Parathyroid adenoma (tissue), 2 donors: ENCODE results near the gene PLCH1.

ENCODE experiments used
- H2AFZ ChIP-seq: fragments of 300-600 bp; sonication (generic); one replicate; pipeline ENCODE4 v1.7.0; 2017; ENCODE audit warnings: antibody characterized with exemption, mild to moderate bottlenecking
- H3K27ac ChIP-seq: fragments of 300-600 bp; sonication (generic); one replicate; pipeline ENCODE4 v1.7.0; 2017
- H3K27me3 ChIP-seq: fragments of 300-600 bp; sonication (generic); one replicate; pipeline ENCODE4 v1.7.0; 2017; ENCODE audit warnings: low read length; ENCODE audit not compliant: control insufficient read depth, insufficient read depth
- H3K36me3 ChIP-seq: fragments of 300-600 bp; sonication (generic); one replicate; pipeline ENCODE4 v1.7.0; 2017; ENCODE audit warnings: low read length; ENCODE audit not compliant: control insufficient read depth, insufficient read depth
- H3K4me1 ChIP-seq: fragments of 300-600 bp; sonication (generic); one replicate; pipeline ENCODE4 v1.7.0; 2017; ENCODE audit warnings: control low read depth
- H3K4me2 ChIP-seq: fragments of 300-600 bp; sonication (generic); one replicate; pipeline ENCODE4 v1.7.0; 2017; ENCODE audit warnings: low read length
- H3K4me3 ChIP-seq: fragments of 300-600 bp; sonication (generic); one replicate; pipeline ENCODE4 v1.7.0; 2017; ENCODE audit warnings: low read depth, low read length
- H3K79me2 ChIP-seq: fragments of 300-600 bp; sonication (generic); one replicate; pipeline ENCODE4 v1.7.0; 2017; ENCODE audit warnings: control low read depth
- H3K9ac ChIP-seq: fragments of 300-600 bp; sonication (generic); one replicate; pipeline ENCODE4 v1.7.0; 2017; ENCODE audit warnings: mild to moderate bottlenecking
- H3K9me3 ChIP-seq: fragments of 300-600 bp; sonication (generic); one replicate; pipeline ENCODE4 v1.7.0; 2017; ENCODE audit warnings: low read length; ENCODE audit not compliant: control insufficient read depth
- CTCF ChIP-seq: fragments of 300-600 bp; sonication (generic); IDR thresholded peaks from one replicate; pipeline ENCODE4 v1.7.0; 2017; ENCODE audit warnings: antibody characterized with exemption, mild to moderate bottlenecking
- donor health status: primary hyperparathyroidism.

PLCH1 gene

GRCh38 chr3:155519078-155519477, 225.8 kb downstream of the PLCH1 start:
- H3K9me3 ChIP-seq, result no peaks in the 10 kb centered on the region
- H3K36me3 ChIP-seq, result no peaks in the 10 kb centered on the region
- peaks cover 3% of the 10 kb centered on the region for H3K4me1 ChIP-seq
- no peak for TF ChIP-seq CTCF
- H3K27me3 ChIP-seq, result no peaks in the 10 kb centered on the region
- H3K27ac ChIP-seq, result no peak overlapping the region
- no peak overlapping the region for H3K9ac ChIP-seq
- no peak overlapping the region for H3K4me2 ChIP-seq
- H2AFZ ChIP-seq, result no peak overlapping the region
- H3K4me3 ChIP-seq, result no peak overlapping the region
- no peaks in the 10 kb centered on the region for H3K79me2 ChIP-seq

GRCh38 chr3:155517903-155518302, 227.0 kb downstream of the PLCH1 start:
- no peaks in the 10 kb centered on the region for H3K9me3 ChIP-seq
- no peak overlapping the region for H3K4me3 ChIP-seq
- H3K9ac ChIP-seq, result no peak overlapping the region
- TF ChIP-seq CTCF, result no peak
- H3K79me2 ChIP-seq, result no peaks in the 10 kb centered on the region
- no peaks in the 10 kb centered on the region for H3K36me3 ChIP-seq
- H3K27me3 ChIP-seq, result no peaks in the 10 kb centered on the region
- peaks cover 14% of the 10 kb centered on the region for H3K4me1 ChIP-seq
- H3K4me2 ChIP-seq, result no peak overlapping the region
- no peak overlapping the region for H3K27ac ChIP-seq
- no peak overlapping the region for H2AFZ ChIP-seq

- no peak for TF ChIP-seq CTCF
- Histone ChIP-seq H3K9ac (no peak overlapping the region), H3K79me2 (no peaks in the 10 kb centered on the region), H3K4me3 (no peak overlapping the region), H3K27ac (no peak overlapping the region), H3K4me1 (peaks cover 22% of the 10 kb centered on the region), H2AFZ (no peak overlapping the region), H3K27me3 (no peaks in the 10 kb centered on the region), H3K4me2 (no peak overlapping the region), H3K9me3 (no peaks in the 10 kb centered on the region), H3K36me3 (no peaks in the 10 kb centered on the region)
Observed at GRCh38 chr3:155516439-155516838, 228.4 kb downstream of the PLCH1 start.

GRCh38 chr3:155512867-155513261, 232.0 kb downstream of the PLCH1 start:
- H3K36me3 ChIP-seq, result no peaks in the 10 kb centered on the region
- H3K79me2 ChIP-seq, result no peaks in the 10 kb centered on the region
- H3K27ac ChIP-seq, result no peak overlapping the region
- H2AFZ ChIP-seq, result peak overlapping the region; percentile 81
- H3K4me1 ChIP-seq, result peaks cover 22% of the 10 kb centered on the region
- TF ChIP-seq CTCF, result no peak
- no peak overlapping the region for H3K4me3 ChIP-seq
- no peak overlapping the region for H3K9ac ChIP-seq
- H3K27me3 ChIP-seq, result no peaks in the 10 kb centered on the region
- no peak overlapping the region for H3K4me2 ChIP-seq
- H3K9me3 ChIP-seq, result no peaks in the 10 kb centered on the region

GRCh38 chr3:155512175-155512866, 232.6 kb downstream of the PLCH1 start:
- H3K79me2 ChIP-seq, result no peaks in the 10 kb centered on the region
- no peak overlapping the region for H3K4me2 ChIP-seq
- H3K27ac ChIP-seq, result no peak overlapping the region
- H3K9me3 ChIP-seq, result no peaks in the 10 kb centered on the region
- no peak for TF ChIP-seq CTCF
- no peak overlapping the region for H3K4me3 ChIP-seq
- H3K9ac ChIP-seq, result no peak overlapping the region
- H2AFZ ChIP-seq, result peak overlapping the region; percentile 81
- no peaks in the 10 kb centered on the region for H3K36me3 ChIP-seq
- no peaks in the 10 kb centered on the region for H3K27me3 ChIP-seq
- peaks cover 22% of the 10 kb centered on the region for H3K4me1 ChIP-seq
